H9 (cell line): Measurements from ENCODE around the gene HOXC6. TPM values are rescaled to one million over a fixed set of nuclear protein-coding genes. Genes with fewer than 3 reads are reported as not detected.
A peak's percentile ranks its signal among the peaks of the same experiment; 100 is the strongest.

Source experiments
- DNase-seq: peaks from one replicate; pipeline ENCODE4 v3.0.0-alpha.2; 2017
- H2AFZ ChIP-seq: one replicate; pipeline ENCODE4 v1.6.1; 2013; ENCODE audit warnings: mild to moderate bottlenecking, low read length, control low read depth, moderate library complexity
- H2AK5ac ChIP-seq: 2 replicates; pipeline ENCODE4 v1.6.1; 2013; ENCODE audit warnings: low read length, control low read depth, mixed read lengths; ENCODE audit not compliant: insufficient read length
- H2BK120ac ChIP-seq: one replicate; pipeline ENCODE4 v1.6.1; 2013; ENCODE audit warnings: low read depth, mild to moderate bottlenecking, low read length, control low read depth, inconsistent platforms; ENCODE audit not compliant: poor library complexity, severe bottlenecking
- H2BK12ac ChIP-seq: 2 replicates; pipeline ENCODE4 v1.6.1; 2013; ENCODE audit warnings: low read length, control low read depth, mixed read lengths, low read depth; ENCODE audit not compliant: insufficient read length
- H2BK15ac ChIP-seq: 2 replicates; pipeline ENCODE4 v1.6.1; 2013; ENCODE audit warnings: low read depth, low read length, control low read depth
- H2BK20ac ChIP-seq: one replicate; pipeline ENCODE4 v1.6.1; 2013; ENCODE audit warnings: low read depth, mild to moderate bottlenecking, low read length, control low read depth, inconsistent platforms; ENCODE audit not compliant: poor library complexity, severe bottlenecking
- H2BK5ac ChIP-seq: 2 replicates; pipeline ENCODE4 v1.6.1; 2013; ENCODE audit warnings: low read length, control low read depth, mixed read lengths; ENCODE audit not compliant: insufficient read length
- H3K14ac ChIP-seq: 2 replicates; pipeline ENCODE4 v1.6.1; 2013; ENCODE audit warnings: low read length, control low read depth; ENCODE audit not compliant: insufficient read depth
- H3K18ac ChIP-seq: 2 replicates; pipeline ENCODE4 v1.6.1; 2013; ENCODE audit warnings: low read depth, mild to moderate bottlenecking, mixed read lengths, low read length, control low read depth; ENCODE audit not compliant: insufficient read length
- H3K23ac ChIP-seq: 2 replicates; pipeline ENCODE4 v1.6.1; 2013; ENCODE audit warnings: low read length, control low read depth, mixed read lengths, low read depth; ENCODE audit not compliant: insufficient read length
- H3K23me2 ChIP-seq: 2 replicates; pipeline ENCODE4 v1.6.1; 2013; ENCODE audit warnings: low read depth, mild to moderate bottlenecking, mixed read lengths, low read length, control low read depth; ENCODE audit not compliant: insufficient read length, poor library complexity, severe bottlenecking
- H3K27ac ChIP-seq: 2 replicates; pipeline ENCODE4 v1.5.1; 2013; ENCODE audit warnings: low read length, control low read depth, mixed read lengths, low read depth; ENCODE audit not compliant: insufficient read length
- H3K27me3 ChIP-seq: 2 replicates; pipeline ENCODE4 v1.6.1; 2013; ENCODE audit warnings: low read length, control low read depth, inconsistent platforms; ENCODE audit not compliant: insufficient read depth
- H3K4ac ChIP-seq: 2 replicates; pipeline ENCODE4 v1.6.1; 2013; ENCODE audit warnings: low read depth, mild to moderate bottlenecking, control low read depth, inconsistent platforms, low read length, moderate library complexity
- H3K4me1 ChIP-seq: 2 replicates; pipeline ENCODE4 v1.6.1; 2013; ENCODE audit warnings: low read length, control low read depth, inconsistent platforms; ENCODE audit not compliant: insufficient read depth
- H3K4me2 ChIP-seq: 2 replicates; pipeline ENCODE4 v1.6.1; 2013; ENCODE audit warnings: low read length, control low read depth, mixed read lengths; ENCODE audit not compliant: insufficient read length, insufficient read depth
- H3K56ac ChIP-seq: 2 replicates; pipeline ENCODE4 v1.6.1; 2013; ENCODE audit warnings: low read depth, mild to moderate bottlenecking, mixed read lengths, low read length, control low read depth; ENCODE audit not compliant: insufficient read length
- H3K79me1 ChIP-seq: 2 replicates; pipeline ENCODE4 v1.6.1; 2013; ENCODE audit warnings: low read depth, mild to moderate bottlenecking, moderate library complexity, low read length, control low read depth, inconsistent platforms; ENCODE audit not compliant: insufficient read depth, poor library complexity, severe bottlenecking
- H3K79me2 ChIP-seq: 2 replicates; pipeline ENCODE4 v1.6.1; 2013; ENCODE audit warnings: low read length, control low read depth, inconsistent platforms; ENCODE audit not compliant: insufficient read depth
- H3K9ac ChIP-seq: 2 replicates; pipeline ENCODE4 v1.6.1; 2013; ENCODE audit warnings: low read length, control low read depth, mixed read lengths; ENCODE audit not compliant: insufficient read length; ENCODE audit errors: extremely low read depth
- H3K9me3 ChIP-seq: one replicate; pipeline ENCODE4 v1.6.1; 2013; ENCODE audit warnings: low read depth, low read length, inconsistent platforms; ENCODE audit not compliant: control insufficient read depth
- H3T11ph ChIP-seq: one replicate; pipeline ENCODE4 v1.6.1; 2013; ENCODE audit warnings: mild to moderate bottlenecking, low read length, control low read depth, inconsistent platforms
- H4K20me1 ChIP-seq: one replicate; pipeline ENCODE4 v1.6.1; 2013; ENCODE audit not compliant: control insufficient read depth, insufficient read length, insufficient read depth
- H4K5ac ChIP-seq: 2 replicates; pipeline ENCODE4 v1.6.1; 2013; ENCODE audit warnings: low read depth, mild to moderate bottlenecking, mixed read lengths, low read length, control low read depth; ENCODE audit not compliant: insufficient read length
- H4K8ac ChIP-seq: replicated peaks from 2 replicates; pipeline ENCODE4 v1.6.1; 2013; ENCODE audit warnings: low read length, control low read depth, mixed read lengths, low read depth; ENCODE audit not compliant: insufficient read length
- H4K91ac ChIP-seq: 2 replicates; pipeline ENCODE4 v1.6.1; 2013; ENCODE audit warnings: low read depth, mild to moderate bottlenecking, moderate library complexity, mixed read lengths, low read length, control low read depth; ENCODE audit not compliant: insufficient read length
- H3K27ac Mint-ChIP-seq, 3 experiments: 2 replicates in 2 of 3; 3 replicates in 1 of 3; pipeline ENCODE4 v1.8.0; 2020 to 2021; ENCODE audit warnings: mixed read lengths in 3 of 3, mild to moderate bottlenecking in 1 of 3, moderate library complexity in 1 of 3
- H3K27me3 Mint-ChIP-seq: 2 replicates; pipeline ENCODE4 v1.8.0; 2021; ENCODE audit warnings: low read depth, mild to moderate bottlenecking, moderate library complexity, mixed read lengths
- H3K36me3 Mint-ChIP-seq, 3 experiments: 2 replicates in 2 of 3; 3 replicates in 1 of 3; pipeline ENCODE4 v1.8.0; 2020 to 2021; ENCODE audit warnings: low read depth in 3 of 3, mixed read lengths in 3 of 3; ENCODE audit not compliant: insufficient read depth in 1 of 3
- H3K4me1 Mint-ChIP-seq, 2 experiments: 2 replicates each; pipeline ENCODE4 v1.8.0; 2020; ENCODE audit warnings: mixed read lengths in 2 of 2
- H3K4me3 Mint-ChIP-seq, 2 experiments: 2 replicates in 1 of 2; 3 replicates in 1 of 2; pipeline ENCODE4 v1.8.0; 2020 to 2021; ENCODE audit warnings: mild to moderate bottlenecking in 2 of 2, mixed read lengths in 2 of 2, moderate library complexity in 1 of 2
- H3K9me3 Mint-ChIP-seq, 2 experiments: 2 replicates in 1 of 2; 3 replicates in 1 of 2; pipeline ENCODE4 v1.8.0; 2020; ENCODE audit warnings: mild to moderate bottlenecking in 2 of 2, mixed read lengths in 2 of 2, moderate library complexity in 1 of 2
- CTCF ChIP-seq: fragments of 200-600 bp; sonication (generic); conservative IDR thresholded peaks from 3 replicates; pipeline ENCODE4 v1.8.0; 2021; ENCODE audit warnings: antibody characterized with exemption, mild to moderate bottlenecking
- WGBS: extraction: QIAGEN DNeasy Blood & Tissue Kit; methylation state at CpG from one replicate; pipeline ENCODE4 v1.1.7; 2013; ENCODE audit warnings: missing lambda C conversion rate, low lambda C conversion rate, mixed read lengths; ENCODE audit not compliant: insufficient read length; ENCODE audit errors: extremely low coverage; 5-methylcytosine and 5-hydroxymethylcytosine counted together
- total RNA-seq: library from RNA; stranded (reverse); gene quantifications from 2 replicates; pipeline ENCODE4 v1.2.1, GENCODE V29; 2021

The HOXC6 gene
- total RNA-seq, 1 experiment from 2014 or later, result not detected

- H3K27me3 Mint-ChIP-seq, result peaks cover 100% of the 10 kb centered on the region
- WGBS, result no CpG with 5 or more reads among the region's 87 CpGs
- H4K5ac ChIP-seq, result no peak within 1 kb of the TSS
- H3K4me1 Mint-ChIP-seq, result peaks cover 0 to 23% of the 10 kb centered on the region in 2 experiments; a peak in 2 of 4 replicates
- no peaks in the 10 kb centered on the region for H3K4me1 ChIP-seq
- H3K9me3 ChIP-seq, result no peaks in the 10 kb centered on the region
- H4K20me1 ChIP-seq, result no peaks in the 10 kb centered on the region
- no peaks in the 10 kb centered on the region for H3K23me2 ChIP-seq
- no peak within 1 kb of the TSS for H2BK120ac ChIP-seq
- H2BK15ac ChIP-seq, result no peak within 1 kb of the TSS
- no peaks in the 10 kb centered on the region for H3K79me2 ChIP-seq
- no peak within 1 kb of the TSS for H2AK5ac ChIP-seq
- no peaks in the 10 kb centered on the region for H3K79me1 ChIP-seq
- H3K14ac ChIP-seq, result no peak within 1 kb of the TSS
- no peak for DNase-seq
- peaks cover 99% of the 10 kb centered on the region for H3K27me3 ChIP-seq
- H3K36me3 Mint-ChIP-seq, result no peaks in the 10 kb centered on the region
- no peak within 1 kb of the TSS for H3K18ac ChIP-seq
- no peak within 1 kb of the TSS for H3K23ac ChIP-seq
- H3T11ph ChIP-seq, result no peak within 1 kb of the TSS
- H4K91ac ChIP-seq, result no peak within 1 kb of the TSS
- peak within 1 kb of the TSS; percentile 26 for H3K4me2 ChIP-seq
- H4K8ac ChIP-seq, result no peak within 1 kb of the TSS
- peak within 1 kb of the TSS; percentile 45 to 63 for H3K4me3 Mint-ChIP-seq
- no peak within 1 kb of the TSS for H3K9ac ChIP-seq
- H2BK20ac ChIP-seq, result no peak within 1 kb of the TSS
- no peak for TF ChIP-seq CTCF
- no peak within 1 kb of the TSS for H2AFZ ChIP-seq
- H2BK5ac ChIP-seq, result no peak within 1 kb of the TSS
- H3K4ac ChIP-seq, result no peak within 1 kb of the TSS
- no peak within 1 kb of the TSS for H3K56ac ChIP-seq
- H2BK12ac ChIP-seq, result no peak within 1 kb of the TSS
- H3K9me3 Mint-ChIP-seq, result peaks cover 4 to 9% of the 10 kb centered on the region in 2 experiments; a peak in 3 of 5 replicates
- no peak within 1 kb of the TSS for H3K27ac Mint-ChIP-seq
- no peak within 1 kb of the TSS for H3K27ac ChIP-seq
Measured at GRCh38 chr12:54000116-54001114, 27.8 kb upstream of the HOXC6 start, which contains the start of gene HOXC9. HOXC9 (plus strand) TSS chr12:54000161; CDS start chr12:54000189, 28 bp downstream.
